Measurements from ENCODE around the gene LINGO4. TPM values are rescaled to one million over a fixed set of nuclear protein-coding genes. Genes with fewer than 3 reads are reported as not detected.

LINGO4 gene
- total and polyA plus RNA-seq, 11 donors: 0.11 to 1.0 (median 0.56) TPM

GRCh38 chr1:151852733-151853132 is 47.5 kb upstream of the LINGO4 start:
- Histone ChIP-seq H3K27ac (no peak overlapping the region), H3K9me3 (no peaks in the 10 kb centered on the region), H3K4me3 (no peak overlapping the region), H3K4me1 (peaks cover 0 to 25% (median 6%) of the 10 kb centered on the region in 12 donors), H3K27me3 (peaks cover 0 to 11% (median 0%) of the 10 kb centered on the region in 9 donors), H3K36me3 (no peaks in the 10 kb centered on the region)
- ATAC-seq (no peak), DNase-seq (no peak)
- intact Hi-C loops (cut with DNase I): no loop called here
- 81 to 93% (median 89%) methylated on average over 2 to 4 of the region's 4 CpGs for WGBS, 4 donors
- TF ChIP-seq POLR2A (IDR thresholded peaks at IDR 0.05) (no peak), CTCF (IDR thresholded peaks at IDR 0.05) (no peak)

DNA sequence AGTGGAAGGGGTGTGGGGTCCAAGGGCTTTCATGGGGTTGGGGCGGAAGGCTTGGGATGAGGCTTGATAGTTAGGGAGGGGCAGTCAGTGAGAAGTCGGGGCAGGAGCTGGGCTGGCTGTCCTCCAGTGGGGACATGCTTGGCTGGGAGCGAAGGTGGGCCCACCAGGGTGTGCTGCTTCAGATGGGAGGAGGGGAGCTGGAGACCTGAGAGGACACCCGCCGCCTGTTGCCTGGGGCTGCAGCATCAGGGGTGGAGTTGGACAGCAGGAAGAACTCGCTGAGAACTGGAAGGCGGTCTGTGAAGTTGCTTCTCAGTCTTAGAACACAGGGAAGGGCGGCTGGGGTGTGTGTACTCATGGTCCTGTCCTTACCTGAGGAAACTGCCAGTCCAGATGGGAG is 46.7 kb upstream of the LINGO4 start:
- Histone ChIP-seq H3K4me3 (no peak overlapping the region), H3K9me3 (no peaks in the 10 kb centered on the region), H3K36me3 (no peaks in the 10 kb centered on the region), H3K27me3 (peaks cover 0 to 11% (median 0%) of the 10 kb centered on the region in 9 donors), H3K4me1 (peaks cover 0 to 25% (median 6%) of the 10 kb centered on the region in 12 donors), H3K27ac (no peak overlapping the region)
- ATAC-seq (no peak), DNase-seq (no peak)
- no peak for TF ChIP-seq POLR2A (IDR thresholded peaks at IDR 0.05)
- 80 to 89% (median 83%) methylated on average over 8 of the region's 8 CpGs for WGBS, 4 donors
- intact Hi-C loops (cut with DNase I): no loop called here

- TF ChIP-seq POLR2A (IDR thresholded peaks at IDR 0.05) (no peak), CTCF (IDR thresholded peaks at IDR 0.05) (no peak)
- no peak for DNase-seq
- peaks cover 0 to 16% (median 0%) of the 10 kb centered on the region in 12 donors for H3K4me1 ChIP-seq
- no peaks in the 10 kb centered on the region for H3K9me3 ChIP-seq
- H3K27ac ChIP-seq: no peak overlapping the region
- no peak for ATAC-seq
- peaks cover 0 to 12% (median 0%) of the 10 kb centered on the region in 9 donors for H3K27me3 ChIP-seq
- intact Hi-C loops (cut with DNase I): no loop called here
- H3K36me3 ChIP-seq: no peaks in the 10 kb centered on the region
- H3K4me3 ChIP-seq: no peak overlapping the region
These were observed 44.7 kb upstream of the LINGO4 start for GRCh38 chr1:151849871-151850270.

GRCh38 chr1:151849126-151849525 is 43.9 kb upstream of the LINGO4 start:
- H3K4me1 ChIP-seq: peaks cover 0 to 16% (median 0%) of the 10 kb centered on the region in 12 donors
- no peaks in the 10 kb centered on the region for H3K9me3 ChIP-seq
- ATAC-seq (no peak), DNase-seq (no peak)
- H3K27ac ChIP-seq: no peak overlapping the region
- peaks cover 0 to 14% (median 0%) of the 10 kb centered on the region in 9 donors for H3K27me3 ChIP-seq
- intact Hi-C loops (cut with DNase I): no loop called here
- WGBS, 4 donors: 73 to 86% (median 75%) methylated on average over 3 of the region's 3 CpGs
- TF ChIP-seq POLR2A (IDR thresholded peaks at IDR 0.05) (no peak), CTCF (IDR thresholded peaks at IDR 0.05) (no peak)
- H3K4me3 ChIP-seq: no peak overlapping the region
- no peaks in the 10 kb centered on the region for H3K36me3 ChIP-seq
